Neural cell (in vitro differentiated cells): ENCODE data around the gene ZBTB7C. TPM values are rescaled to one million over a fixed set of nuclear protein-coding genes. Genes with fewer than 3 reads are reported as not detected.

ENCODE experiments used
- H2AFZ ChIP-seq: fragments of 200-600, 300-800 bp; sonication (generic), shearing (Covaris generic); 2 replicates; pipeline ENCODE4 v1.6.0; 2014; ENCODE audit warnings: low read depth, mild to moderate bottlenecking, antibody characterized with exemption, low read length, moderate library complexity
- H3F3A ChIP-seq: fragments of 200-600 bp; shearing (Covaris generic); 2 replicates; pipeline ENCODE4 v1.6.1; 2016; ENCODE audit warnings: mild to moderate bottlenecking, moderate library complexity, mixed read lengths, antibody characterized with exemption, low read length; ENCODE audit not compliant: insufficient read depth, poor library complexity, severe bottlenecking
- H3K27ac ChIP-seq: fragments of 200-600, 300-800 bp; sonication (generic), shearing (Covaris generic); 2 replicates; pipeline ENCODE4 v1.5.1; 2014; ENCODE audit warnings: mild to moderate bottlenecking, low read length, moderate library complexity
- H3K27me3 ChIP-seq: fragments of 300-800, 200-600 bp; sonication (generic), shearing (Covaris generic); 2 replicates; pipeline ENCODE4 v1.6.0; 2014; ENCODE audit warnings: mild to moderate bottlenecking, low read depth, low read length, moderate library complexity; ENCODE audit not compliant: insufficient read depth
- H3K36me3 ChIP-seq: fragments of 300-800, 200-600 bp; sonication (generic), shearing (Covaris generic); 2 replicates; pipeline ENCODE4 v1.5.1; 2014; ENCODE audit warnings: mild to moderate bottlenecking, antibody characterized with exemption, low read length, moderate library complexity; ENCODE audit not compliant: insufficient read depth
- H3K4me2 ChIP-seq: fragments of 300-800, 200-600 bp; sonication (generic), shearing (Covaris generic); 2 replicates; pipeline ENCODE4 v1.6.0; 2014; ENCODE audit warnings: mild to moderate bottlenecking, low read length
- H3K4me3 ChIP-seq: fragments of 300-800, 200-600 bp; sonication (generic), shearing (Covaris generic); 2 replicates; pipeline ENCODE4 v1.5.1; 2014; ENCODE audit warnings: mild to moderate bottlenecking, low read length, moderate library complexity
- H3K79me2 ChIP-seq: fragments of 200-600 bp; shearing (Covaris generic); replicated peaks from 2 replicates; pipeline ENCODE4 v1.6.0; 2014; ENCODE audit warnings: mild to moderate bottlenecking, low read length, moderate library complexity; ENCODE audit not compliant: insufficient read depth
- H3K9ac ChIP-seq: fragments of 300-800, 200-600 bp; sonication (generic), shearing (Covaris generic); 2 replicates; pipeline ENCODE4 v1.6.1; 2016; ENCODE audit warnings: mild to moderate bottlenecking, low read length, mixed read lengths
- H3K9me2 ChIP-seq: fragments of 200-600 bp; shearing (Covaris generic); 2 replicates; pipeline ENCODE4 v1.6.1; 2016; ENCODE audit warnings: mild to moderate bottlenecking, low read length, mixed read lengths; ENCODE audit not compliant: insufficient read depth
- H3K9me3 ChIP-seq: fragments of 200-600, 300-800 bp; sonication (generic), shearing (Covaris generic); 2 replicates; pipeline ENCODE4 v1.6.1; 2016; ENCODE audit warnings: mild to moderate bottlenecking, mixed run types, low read length, moderate library complexity, mixed read lengths
- H4K20me1 ChIP-seq: fragments of 200-600 bp; shearing (Covaris generic); 2 replicates; pipeline ENCODE4 v1.6.1; 2016; ENCODE audit warnings: mild to moderate bottlenecking, mixed run types; ENCODE audit not compliant: insufficient read depth
- CTCF ChIP-seq: fragments of 450-650 bp; IDR thresholded peaks from 2 replicates; pipeline ENCODE4 v1.5.1; 2014; ENCODE audit warnings: antibody characterized with exemption, mild to moderate bottlenecking, moderate library complexity; ENCODE audit not compliant: poor library complexity, severe bottlenecking
- EP300 ChIP-seq: fragments of 450-650 bp; conservative IDR thresholded peaks from 2 replicates; pipeline ENCODE4 v1.6.1; 2014; ENCODE audit warnings: antibody characterized with exemption, mild to moderate bottlenecking, moderate library complexity; ENCODE audit not compliant: poor library complexity, severe bottlenecking
- EZH2 ChIP-seq: fragments of 200-600, 300-800 bp; shearing (Covaris generic), sonication (generic); IDR thresholded peaks from 2 replicates; pipeline ENCODE4 v1.6.1; 2014; ENCODE audit warnings: antibody characterized with exemption, low read length, borderline replicate concordance, mild to moderate bottlenecking; ENCODE audit not compliant: insufficient read depth, poor library complexity, severe bottlenecking
- MXI1 ChIP-seq: fragments of 450-650 bp; conservative IDR thresholded peaks from 2 replicates; pipeline ENCODE4 v1.6.1; 2014; ENCODE audit warnings: antibody characterized with exemption, mild to moderate bottlenecking; ENCODE audit not compliant: poor library complexity, severe bottlenecking
- POLR2AphosphoS5 ChIP-seq: IDR thresholded peaks from 2 replicates; pipeline ENCODE4 v1.6.1; 2012
- RAD21 ChIP-seq: fragments of 450-650 bp; conservative IDR thresholded peaks from 2 replicates; pipeline ENCODE4 v1.6.1; 2014; ENCODE audit warnings: antibody characterized with exemption, mild to moderate bottlenecking, moderate library complexity
- SMC3 ChIP-seq: fragments of 450-650 bp; conservative IDR thresholded peaks from 2 replicates; pipeline ENCODE4 v1.6.1; 2014; ENCODE audit warnings: antibody characterized with exemption, mild to moderate bottlenecking, moderate library complexity; ENCODE audit not compliant: poor library complexity
- TAF1 ChIP-seq: IDR thresholded peaks from 2 replicates; pipeline ENCODE4 v1.6.1; 2012; ENCODE audit warnings: low read depth
- polyA plus RNA-seq: library from polyadenylated mRNA; depleted of rRNA; stranded (reverse); fragments of >200 nt; gene quantifications from 2 replicates; pipeline ENCODE4 v1.2.3, GENCODE V29; 2014
- TF ChIP-seq, protein P1 (sequence below): IDR thresholded peaks from 2 replicates; pipeline ENCODE4 v1.6.1; 2012; ENCODE audit warnings: borderline replicate concordance

ZBTB7C gene
- polyA plus RNA-seq, 1 donor from 2014 or later = 2.4 TPM

GRCh38 chr18:48078448-48078847 lies 330.7 kb downstream of the ZBTB7C start:
- H3K27me3 ChIP-seq = no peaks in the 10 kb centered on the region
- H3K9ac ChIP-seq = no peak overlapping the region
- no peaks in the 10 kb centered on the region for H4K20me1 ChIP-seq
- H3K4me3 ChIP-seq = no peak overlapping the region
- no peak overlapping the region for H3K27ac ChIP-seq
- no peaks in the 10 kb centered on the region for H3K79me2 ChIP-seq
- H3K4me2 ChIP-seq = no peak overlapping the region
- H2AFZ ChIP-seq = no peak overlapping the region
- H3K9me3 ChIP-seq = no peaks in the 10 kb centered on the region
- H3K9me2 ChIP-seq = no peaks in the 10 kb centered on the region
- TF ChIP-seq RAD21 (no peak), SMC3 (no peak), MXI1 (no peak), TAF1 (no peak), EP300 (no peak), CTCF (no peak), EZH2 (no peak), POLR2AphosphoS5 (no peak)
- TF ChIP-seq, protein P1, sequence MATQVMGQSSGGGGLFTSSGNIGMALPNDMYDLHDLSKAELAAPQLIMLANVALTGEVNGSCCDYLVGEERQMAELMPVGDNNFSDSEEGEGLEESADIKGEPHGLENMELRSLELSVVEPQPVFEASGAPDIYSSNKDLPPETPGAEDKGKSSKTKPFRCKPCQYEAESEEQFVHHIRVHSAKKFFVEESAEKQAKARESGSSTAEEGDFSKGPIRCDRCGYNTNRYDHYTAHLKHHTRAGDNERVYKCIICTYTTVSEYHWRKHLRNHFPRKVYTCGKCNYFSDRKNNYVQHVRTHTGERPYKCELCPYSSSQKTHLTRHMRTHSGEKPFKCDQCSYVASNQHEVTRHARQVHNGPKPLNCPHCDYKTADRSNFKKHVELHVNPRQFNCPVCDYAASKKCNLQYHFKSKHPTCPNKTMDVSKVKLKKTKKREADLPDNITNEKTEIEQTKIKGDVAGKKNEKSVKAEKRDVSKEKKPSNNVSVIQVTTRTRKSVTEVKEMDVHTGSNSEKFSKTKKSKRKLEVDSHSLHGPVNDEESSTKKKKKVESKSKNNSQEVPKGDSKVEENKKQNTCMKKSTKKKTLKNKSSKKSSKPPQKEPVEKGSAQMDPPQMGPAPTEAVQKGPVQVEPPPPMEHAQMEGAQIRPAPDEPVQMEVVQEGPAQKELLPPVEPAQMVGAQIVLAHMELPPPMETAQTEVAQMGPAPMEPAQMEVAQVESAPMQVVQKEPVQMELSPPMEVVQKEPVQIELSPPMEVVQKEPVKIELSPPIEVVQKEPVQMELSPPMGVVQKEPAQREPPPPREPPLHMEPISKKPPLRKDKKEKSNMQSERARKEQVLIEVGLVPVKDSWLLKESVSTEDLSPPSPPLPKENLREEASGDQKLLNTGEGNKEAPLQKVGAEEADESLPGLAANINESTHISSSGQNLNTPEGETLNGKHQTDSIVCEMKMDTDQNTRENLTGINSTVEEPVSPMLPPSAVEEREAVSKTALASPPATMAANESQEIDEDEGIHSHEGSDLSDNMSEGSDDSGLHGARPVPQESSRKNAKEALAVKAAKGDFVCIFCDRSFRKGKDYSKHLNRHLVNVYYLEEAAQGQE = no peak
- no peaks in the 10 kb centered on the region for H3F3A ChIP-seq
- no peaks in the 10 kb centered on the region for H3K36me3 ChIP-seq

DNA sequence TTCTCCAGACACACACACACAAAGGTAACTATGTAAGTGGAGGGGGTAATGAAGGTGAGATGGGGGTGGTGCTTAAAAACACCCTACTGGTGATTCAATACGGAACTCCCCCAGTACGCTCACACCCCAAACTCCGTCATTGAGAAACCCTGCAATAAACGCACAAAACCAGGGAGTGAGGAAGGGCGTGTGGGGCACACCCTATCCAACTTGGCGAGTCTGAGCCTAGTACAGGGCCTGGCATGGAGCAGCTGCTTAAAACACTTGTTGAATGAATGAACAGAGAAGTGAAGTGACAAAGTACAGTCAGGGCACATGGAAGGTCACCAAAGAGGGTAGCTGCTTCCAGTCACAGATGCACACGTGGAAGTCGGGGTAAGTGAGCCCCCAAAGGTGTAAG lies 331.9 kb downstream of the ZBTB7C start:
- H3K36me3 ChIP-seq = no peaks in the 10 kb centered on the region
- no peaks in the 10 kb centered on the region for H3K9me3 ChIP-seq
- no peak overlapping the region for H3K4me3 ChIP-seq
- H3K79me2 ChIP-seq = no peaks in the 10 kb centered on the region
- H3K27ac ChIP-seq = no peak overlapping the region
- H3K9ac ChIP-seq = no peak overlapping the region
- TF ChIP-seq TAF1 = no peak
- TF ChIP-seq, protein P1 = no peak
- no peak for TF ChIP-seq SMC3
- no peak for TF ChIP-seq POLR2AphosphoS5
- no peak for TF ChIP-seq MXI1
- TF ChIP-seq CTCF = no peak
- no peak for TF ChIP-seq RAD21
- TF ChIP-seq EZH2 = no peak
- no peak for TF ChIP-seq EP300
- H4K20me1 ChIP-seq = no peaks in the 10 kb centered on the region
- H3K27me3 ChIP-seq = no peaks in the 10 kb centered on the region
- no peaks in the 10 kb centered on the region for H3F3A ChIP-seq
- H3K4me2 ChIP-seq = no peak overlapping the region
- no peak overlapping the region for H2AFZ ChIP-seq
- H3K9me2 ChIP-seq = no peaks in the 10 kb centered on the region
